ENCODE results near the gene MMS19.
"Not testable (repeated sequence)": the region's sequence is repeated elsewhere in the genome, so short reads cannot be mapped to it uniquely, and the experiment has no call there.

The MMS19 gene

GRCh38 chr10:97498076-97498840 lies at the start of gene MMS19:
TSS of gene MMS19 (minus strand) at chr10:97498422. CDS start at chr10:97498384, 38 bp downstream.
- peak; percentile 92 for DNase-seq

GRCh38 chr10:97547962-97548361 lies 49.7 kb upstream of the MMS19 start:
- DNase-seq: no peak

GRCh38 chr10:97547271-97547600 lies 49.0 kb upstream of the MMS19 start:
- no peak for DNase-seq

- no peak for DNase-seq
Observed at GRCh38 chr10:97546456-97547270, 48.4 kb upstream of the MMS19 start.

- no peak for DNase-seq
Observed at GRCh38 chr10:97543025-97543546, 44.9 kb upstream of the MMS19 start.

- DNase-seq: no peak
Observed at GRCh38 chr10:97542169-97543024, 44.2 kb upstream of the MMS19 start.

GRCh38 chr10:97540669-97541500 lies 42.7 kb upstream of the MMS19 start:
- DNase-seq: no peak

- no peak for DNase-seq
Observed at GRCh38 chr10:97539523-97540200, 41.4 kb upstream of the MMS19 start.

GRCh38 chr10:97538839-97539238 lies 40.6 kb upstream of the MMS19 start:
- no peak for DNase-seq

- no peak for DNase-seq
Observed at GRCh38 chr10:97538411-97538810, 40.2 kb upstream of the MMS19 start.

GRCh38 chr10:97537186-97537869 lies 39.1 kb upstream of the MMS19 start:
- no peak for DNase-seq

- no peak for DNase-seq
Observed at GRCh38 chr10:97534746-97535367, 36.6 kb upstream of the MMS19 start.

GRCh38 chr10:97533888-97534287 lies 35.7 kb upstream of the MMS19 start:
- no peak for DNase-seq

GRCh38 chr10:97532935-97533671 lies 34.9 kb upstream of the MMS19 start:
- DNase-seq: no peak

- DNase-seq: no peak
Observed at GRCh38 chr10:97531401-97531986, 33.3 kb upstream of the MMS19 start.

GRCh38 chr10:97529685-97530465 lies 31.7 kb upstream of the MMS19 start:
- no peak for DNase-seq

- not testable (repeated sequence) for DNase-seq
Observed at GRCh38 chr10:97528876-97529275, 30.7 kb upstream of the MMS19 start.

GRCh38 chr10:97525683-97526110 lies 27.5 kb upstream of the MMS19 start:
- no peak for DNase-seq

Data from NCI-H1105 (cell line).